Activated naive CD4-positive, alpha-beta T cell treated with anti-CD3 and anti-CD28 coated beads for 36 hours (primary cell): ENCODE measurements around the gene MACROD2. TPM values are rescaled to one million over a fixed set of nuclear protein-coding genes. Genes with fewer than 3 reads are reported as not detected.

ENCODE experiments used
- CTCF ChIA-PET: fragments of 350-600 bp; sonication (Branson Sonifier 250); formaldehyde crosslinking; loops from one replicate; lab custom pipeline; 2021; ENCODE audit warnings: antibody characterized with exemption; lab: Charles Lee
- DNase-seq: peaks from one replicate; pipeline ENCODE4 v3.0.0-alpha.2; 2020
- H3K27ac Mint-ChIP-seq: one replicate; pipeline ENCODE4 v1.8.0; 2021; ENCODE audit warnings: mild to moderate bottlenecking, mixed read lengths
- H3K27me3 Mint-ChIP-seq: one replicate; pipeline ENCODE4 v1.8.0; 2021; ENCODE audit warnings: low read depth, mixed read lengths
- H3K36me3 Mint-ChIP-seq: one replicate; pipeline ENCODE4 v1.8.0; 2021; ENCODE audit warnings: low read depth, mixed read lengths
- H3K4me1 Mint-ChIP-seq: one replicate; pipeline ENCODE4 v1.8.0; 2021; ENCODE audit warnings: low read depth, mixed read lengths
- H3K4me3 Mint-ChIP-seq: one replicate; pipeline ENCODE4 v1.8.0; 2021; ENCODE audit warnings: mild to moderate bottlenecking, moderate library complexity, mixed read lengths
- H3K9me3 Mint-ChIP-seq: one replicate; pipeline ENCODE4 v1.8.0; 2021; ENCODE audit warnings: mixed read lengths
- intact Hi-C: fragments of 100-400 bp; cut with micrococcal nuclease; formaldehyde crosslinking; loops from one replicate; pipeline ENCODE4 v1.15.1; 2023
- total RNA-seq, 2 experiments: library from RNA; stranded (reverse); gene quantifications; one replicate each; pipeline ENCODE4 v1.2.3, GENCODE V29; 2021

MACROD2 gene
- total RNA-seq, 2 experiments from 2014 or later: not detected

GRCh38 chr20:15917283-15917682 lies 1922.0 kb downstream of the MACROD2 start:
- CTCF ChIA-PET: no interaction called here
- H3K4me1 Mint-ChIP-seq: no peaks in the 10 kb centered on the region
- DNase-seq: no peak
- H3K36me3 Mint-ChIP-seq: no peaks in the 10 kb centered on the region
- no peaks in the 10 kb centered on the region for H3K27me3 Mint-ChIP-seq
- H3K27ac Mint-ChIP-seq: no peak overlapping the region
- intact Hi-C loops: no loop called here
- H3K9me3 Mint-ChIP-seq: no peaks in the 10 kb centered on the region
- H3K4me3 Mint-ChIP-seq: no peak overlapping the region

DNA sequence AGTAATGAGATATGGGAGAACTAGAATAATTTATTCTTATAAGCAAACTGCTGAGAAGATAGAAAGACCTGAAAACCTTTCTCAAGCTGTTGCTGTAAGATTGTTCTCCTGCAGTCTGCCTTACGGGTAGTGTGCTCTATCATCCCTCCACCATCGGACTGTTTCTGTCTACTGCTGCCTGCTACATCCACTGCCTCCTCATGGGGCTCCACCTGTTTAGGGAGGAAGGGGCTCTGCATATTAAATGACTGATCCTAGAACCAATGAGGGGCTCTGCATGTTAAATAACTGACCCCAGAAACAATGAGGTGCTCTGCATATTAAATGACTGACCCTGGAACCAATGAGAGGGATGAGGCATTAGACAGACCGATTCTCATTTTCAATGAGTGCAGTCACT lies 1923.3 kb downstream of the MACROD2 start:
- no peak overlapping the region for H3K4me3 Mint-ChIP-seq
- intact Hi-C loops: no loop called here
- no peak overlapping the region for H3K27ac Mint-ChIP-seq
- no peaks in the 10 kb centered on the region for H3K27me3 Mint-ChIP-seq
- H3K36me3 Mint-ChIP-seq: no peaks in the 10 kb centered on the region
- H3K9me3 Mint-ChIP-seq: no peaks in the 10 kb centered on the region
- CTCF ChIA-PET: no interaction called here
- no peaks in the 10 kb centered on the region for H3K4me1 Mint-ChIP-seq
- DNase-seq: no peak

DNA sequence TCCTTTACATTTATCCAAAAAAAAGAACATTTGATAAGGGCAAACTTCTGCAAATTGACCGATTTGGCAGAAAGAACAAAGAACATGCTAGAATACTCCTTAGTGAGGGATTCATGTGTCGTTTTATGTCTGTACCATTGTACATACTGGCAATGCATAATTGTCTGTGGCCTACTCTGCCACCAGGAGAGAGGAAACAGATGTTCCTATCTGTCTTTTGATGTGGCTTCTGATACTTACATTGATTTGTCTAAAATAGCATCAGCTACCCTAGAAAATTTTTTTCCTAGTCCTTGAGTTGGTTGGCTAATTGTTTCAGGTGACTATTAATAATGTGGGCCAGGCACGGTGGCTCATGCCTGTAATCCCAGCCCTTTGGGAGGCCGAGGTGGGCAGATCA lies 1923.8 kb downstream of the MACROD2 start:
- intact Hi-C loops: no loop called here
- DNase-seq: no peak
- Mint-ChIP-seq H3K4me3 (no peak overlapping the region), H3K4me1 (no peaks in the 10 kb centered on the region), H3K9me3 (no peaks in the 10 kb centered on the region), H3K36me3 (no peaks in the 10 kb centered on the region), H3K27me3 (no peaks in the 10 kb centered on the region), H3K27ac (no peak overlapping the region)
- CTCF ChIA-PET: no interaction called here

GRCh38 chr20:15921930-15922329 lies 1926.6 kb downstream of the MACROD2 start:
- intact Hi-C loops: no loop called here
- Mint-ChIP-seq H3K9me3 (no peaks in the 10 kb centered on the region), H3K36me3 (no peaks in the 10 kb centered on the region), H3K27ac (no peak overlapping the region), H3K27me3 (peaks cover 4% of the 10 kb centered on the region), H3K4me3 (no peak overlapping the region), H3K4me1 (no peaks in the 10 kb centered on the region)
- CTCF ChIA-PET: no interaction called here
- no peak for DNase-seq

GRCh38 chr20:15922556-15922955 lies 1927.2 kb downstream of the MACROD2 start:
- DNase-seq: no peak
- H3K27ac Mint-ChIP-seq: no peak overlapping the region
- intact Hi-C loops: no loop called here
- H3K4me3 Mint-ChIP-seq: no peak overlapping the region
- CTCF ChIA-PET: no interaction called here
- H3K27me3 Mint-ChIP-seq: peaks cover 4% of the 10 kb centered on the region
- H3K9me3 Mint-ChIP-seq: no peaks in the 10 kb centered on the region
- no peaks in the 10 kb centered on the region for H3K4me1 Mint-ChIP-seq
- H3K36me3 Mint-ChIP-seq: no peaks in the 10 kb centered on the region

DNA sequence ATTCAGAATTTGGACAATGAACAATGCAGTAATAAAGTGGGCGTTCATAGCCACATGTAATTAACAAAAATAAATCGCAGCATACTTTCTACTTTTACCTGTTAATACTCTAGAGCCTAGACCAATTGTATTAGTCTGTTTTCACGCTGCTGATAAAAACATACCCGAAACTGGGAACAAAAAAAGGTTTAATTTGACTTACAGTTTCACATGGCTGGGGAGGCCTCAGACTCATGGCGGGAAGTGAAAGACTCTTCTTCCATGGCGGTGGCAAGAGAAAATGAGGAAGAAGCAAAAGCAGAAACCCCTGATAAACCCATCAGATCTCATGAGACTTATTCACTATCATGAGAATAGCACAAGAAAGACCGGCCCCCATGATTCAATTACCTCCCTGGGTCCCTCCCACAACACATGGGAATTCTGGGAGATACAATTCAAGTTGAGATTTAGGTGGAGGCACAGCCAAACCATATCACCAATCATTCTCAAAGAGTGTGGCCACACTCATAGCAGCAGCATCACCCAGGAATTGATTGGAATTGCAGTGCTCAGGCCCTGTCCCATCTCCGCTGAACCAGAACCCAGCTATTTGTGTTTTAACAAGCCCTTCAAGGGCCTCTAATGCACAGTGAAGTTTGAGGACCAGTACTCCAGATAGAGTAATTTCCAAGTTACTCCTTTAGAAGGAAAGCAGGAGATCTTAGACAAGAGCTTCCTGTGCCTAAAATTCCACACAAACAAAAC lies 1927.9 kb downstream of the MACROD2 start:
- Mint-ChIP-seq H3K4me1 (no peaks in the 10 kb centered on the region), H3K36me3 (no peaks in the 10 kb centered on the region), H3K27ac (no peak overlapping the region), H3K9me3 (no peaks in the 10 kb centered on the region), H3K4me3 (no peak overlapping the region), H3K27me3 (peaks cover 4% of the 10 kb centered on the region)
- CTCF ChIA-PET: no interaction called here
- DNase-seq: no peak
- intact Hi-C loops: no loop called here

DNA sequence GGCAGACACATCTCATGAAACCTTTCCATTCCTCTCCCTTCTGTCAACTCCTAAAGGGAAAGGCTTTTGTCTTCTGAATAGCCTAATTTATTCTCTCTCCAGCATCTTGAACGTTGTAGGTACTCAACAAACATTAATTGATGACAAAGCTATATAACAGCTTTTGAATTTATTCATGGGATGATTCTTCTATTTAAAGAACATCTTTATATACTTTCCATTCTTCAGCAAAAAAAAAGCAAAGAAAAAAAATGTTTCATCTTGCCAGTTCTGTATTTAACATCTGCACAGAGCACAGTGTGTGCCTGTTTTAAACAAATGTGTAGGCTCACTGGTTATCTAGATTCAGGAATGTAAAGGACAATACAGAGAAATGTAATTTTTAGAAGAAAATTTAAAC lies 1929.2 kb downstream of the MACROD2 start:
- no peaks in the 10 kb centered on the region for H3K36me3 Mint-ChIP-seq
- H3K4me1 Mint-ChIP-seq: no peaks in the 10 kb centered on the region
- H3K27me3 Mint-ChIP-seq: peaks cover 4% of the 10 kb centered on the region

DNA sequence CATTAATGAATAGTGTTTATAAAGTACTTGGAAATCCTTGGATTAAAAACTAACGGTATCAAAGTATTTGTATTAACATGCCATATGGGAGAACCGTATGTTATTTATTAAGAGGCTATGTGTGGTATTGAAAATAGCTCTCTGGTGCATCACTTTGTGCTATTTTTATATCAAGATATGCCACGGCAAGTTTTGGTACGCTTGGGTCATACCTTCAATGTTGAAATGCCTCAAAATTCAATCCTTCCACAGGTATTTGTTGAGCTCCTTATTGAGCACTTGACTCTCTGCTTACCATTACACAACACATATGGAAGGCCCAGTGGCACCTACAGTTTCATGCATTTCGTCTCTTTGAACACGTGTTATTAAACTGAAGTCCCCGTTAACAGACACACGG lies 1930.1 kb downstream of the MACROD2 start:
- intact Hi-C loops: no loop called here
- Mint-ChIP-seq H3K9me3 (peaks cover 2% of the 10 kb centered on the region), H3K36me3 (no peaks in the 10 kb centered on the region), H3K4me1 (no peaks in the 10 kb centered on the region), H3K27me3 (peaks cover 4% of the 10 kb centered on the region), H3K4me3 (no peak overlapping the region), H3K27ac (no peak overlapping the region)
- CTCF ChIA-PET: interaction anchor here (0.5 kb wide), 1 partner anchor 483 kb away, joined by 3 read pairs; no protein-coding TSS in a partner anchor
- no peak for DNase-seq

More for the DNA sequence above, 1929.2 kb downstream of the MACROD2 start:
- CTCF ChIA-PET: no interaction called here
- intact Hi-C loops: no loop called here
- peaks cover 2% of the 10 kb centered on the region for H3K9me3 Mint-ChIP-seq
- DNase-seq: no peak
- H3K27ac Mint-ChIP-seq: no peak overlapping the region
- no peak overlapping the region for H3K4me3 Mint-ChIP-seq

GRCh38 chr20:15927893-15928650 lies 1932.8 kb downstream of the MACROD2 start:
- Mint-ChIP-seq H3K27ac (no peak overlapping the region), H3K27me3 (peaks cover 4% of the 10 kb centered on the region), H3K36me3 (no peaks in the 10 kb centered on the region), H3K4me3 (no peak overlapping the region), H3K4me1 (no peaks in the 10 kb centered on the region), H3K9me3 (peaks cover 2% of the 10 kb centered on the region)
- CTCF ChIA-PET: no interaction called here
- intact Hi-C loops: no loop called here
- no peak for DNase-seq

GRCh38 chr20:15928946-15929345 lies 1933.6 kb downstream of the MACROD2 start:
- Mint-ChIP-seq H3K4me3 (no peak overlapping the region), H3K4me1 (no peaks in the 10 kb centered on the region), H3K27ac (no peak overlapping the region), H3K9me3 (peaks cover 2% of the 10 kb centered on the region), H3K27me3 (peaks cover 4% of the 10 kb centered on the region), H3K36me3 (no peaks in the 10 kb centered on the region)
- DNase-seq: no peak
- intact Hi-C loops: no loop called here
- CTCF ChIA-PET: no interaction called here

DNA sequence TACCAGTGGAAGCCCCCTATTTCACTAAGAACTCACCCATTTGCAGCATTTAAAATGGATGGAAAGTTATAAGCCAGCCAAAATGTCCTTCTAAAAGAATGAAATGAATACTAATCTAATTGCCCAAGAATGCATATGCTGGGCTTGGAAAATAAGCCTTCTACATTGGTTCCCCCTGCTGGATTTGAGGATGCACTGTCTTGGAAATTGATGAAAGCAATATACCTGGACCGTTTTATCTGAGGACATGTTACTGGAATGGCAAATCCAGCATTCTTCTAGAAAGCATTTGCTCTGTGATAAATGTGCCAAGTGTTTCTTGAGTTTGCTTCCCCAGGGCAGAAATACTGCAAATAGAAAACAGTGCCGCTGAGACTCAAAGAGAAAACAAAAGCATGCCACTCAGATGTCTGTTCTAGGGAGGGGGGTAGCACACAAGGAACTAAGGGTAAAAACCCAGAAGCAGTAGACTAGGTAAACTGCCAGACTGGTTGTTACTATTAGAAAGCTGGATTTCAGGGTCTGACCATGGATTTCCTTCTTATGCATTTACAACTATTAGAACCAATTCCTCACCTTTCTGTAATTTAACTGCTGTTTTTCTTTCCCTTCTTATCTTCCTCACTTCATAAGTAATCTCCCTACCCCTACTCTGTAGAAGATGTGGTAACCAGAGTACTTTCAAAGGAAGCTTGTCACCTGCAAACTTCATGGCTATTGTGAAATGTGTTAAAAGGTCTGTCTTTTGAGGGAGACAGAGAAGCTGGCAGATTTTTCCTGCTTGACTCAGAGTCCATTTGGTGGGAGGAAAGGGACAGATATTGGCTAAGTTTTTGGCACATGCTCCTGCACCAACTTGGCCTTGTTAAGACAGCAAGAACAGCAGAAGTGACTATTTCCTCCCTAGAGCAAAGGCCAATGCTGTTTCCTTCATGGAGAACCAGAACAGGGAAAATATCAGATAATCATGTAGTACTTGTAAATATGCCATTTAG lies 1935.3 kb downstream of the MACROD2 start:
- CTCF ChIA-PET: no interaction called here
- Mint-ChIP-seq H3K9me3 (peaks cover 2% of the 10 kb centered on the region), H3K4me3 (no peak overlapping the region), H3K4me1 (no peaks in the 10 kb centered on the region), H3K36me3 (no peaks in the 10 kb centered on the region), H3K27ac (no peak overlapping the region), H3K27me3 (peaks cover 3% of the 10 kb centered on the region)
- no peak for DNase-seq
- intact Hi-C loops: no loop called here

DNA sequence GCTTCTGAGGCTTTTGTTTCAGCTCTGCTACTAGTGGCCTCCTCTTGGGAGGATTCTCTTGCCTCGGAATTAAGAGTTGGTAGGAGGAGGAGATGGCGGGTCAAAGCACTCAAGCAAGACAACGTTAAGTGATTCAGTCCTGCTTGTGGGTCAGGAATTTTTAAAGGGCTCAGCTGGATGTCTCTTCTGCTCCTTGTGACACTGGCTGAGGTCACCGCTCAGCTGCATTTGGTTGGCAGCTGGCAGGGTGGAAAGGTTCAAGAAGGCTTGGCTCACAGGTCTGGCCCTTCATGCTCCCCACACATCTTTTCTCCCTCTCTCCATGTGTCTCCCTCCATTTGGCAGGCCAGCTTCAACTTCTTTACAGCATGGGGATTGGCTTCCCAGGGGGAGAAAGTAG lies 1936.6 kb downstream of the MACROD2 start:
- Mint-ChIP-seq H3K27ac (no peak overlapping the region), H3K36me3 (no peaks in the 10 kb centered on the region), H3K4me3 (no peak overlapping the region), H3K4me1 (no peaks in the 10 kb centered on the region), H3K27me3 (no peaks in the 10 kb centered on the region), H3K9me3 (peaks cover 2% of the 10 kb centered on the region)
- CTCF ChIA-PET: interaction anchor here (0.8 kb wide), 1 partner anchor 335 kb away, joined by 6 read pairs; no protein-coding TSS in a partner anchor
- no peak for DNase-seq
- intact Hi-C loops: no loop called here
